Measurements from ENCODE around the gene SETX. TPM values are rescaled to one million over a fixed set of nuclear protein-coding genes. Genes with fewer than 3 reads are reported as not detected.

Gene SETX
- total RNA-seq, 1 donor from 2014 or later: 59.3 TPM

GRCh38 chr9:132218208-132218607, 136.6 kb downstream of the SETX start:
- no peak overlapping the region for H3K27ac ChIP-seq
- peaks cover 5% of the 10 kb centered on the region for H3K4me1 ChIP-seq
- H3K9me3 ChIP-seq: no peaks in the 10 kb centered on the region
- DNase-seq (no peak), ATAC-seq (no peak)
- no peaks in the 10 kb centered on the region for H3K36me3 ChIP-seq
- intact Hi-C loops (cut with DNase I): no loop called here
- no peak overlapping the region for H3K4me3 ChIP-seq
- H3K27me3 ChIP-seq (ENCODE audit: low read depth): no peaks in the 10 kb centered on the region
- TF ChIP-seq CTCF (IDR thresholded peaks at IDR 0.05): no peak

- peak; percentile 22 to 70 for ATAC-seq
- Histone ChIP-seq H3K4me1 (peaks cover 5% of the 10 kb centered on the region), H3K27me3 (ENCODE audit: low read depth) (no peaks in the 10 kb centered on the region), H3K36me3 (no peaks in the 10 kb centered on the region), H3K4me3 (no peak overlapping the region), H3K9me3 (no peaks in the 10 kb centered on the region), H3K27ac (no peak overlapping the region)
- intact Hi-C loops (cut with DNase I): no loop called here
- DNase-seq: peak; percentile 71
- TF ChIP-seq CTCF (IDR thresholded peaks at IDR 0.05): no peak
Observed at GRCh38 chr9:132216861-132217619, 137.7 kb downstream of the SETX start.

GRCh38 chr9:132214027-132214622, 140.7 kb downstream of the SETX start:
- peak; percentile 90 to 96 for ATAC-seq
- no peaks in the 10 kb centered on the region for H3K9me3 ChIP-seq
- H3K36me3 ChIP-seq: no peaks in the 10 kb centered on the region
- no peaks in the 10 kb centered on the region for H3K27me3 ChIP-seq (ENCODE audit: low read depth)
- DNase-seq: peak; percentile 73
- no peak overlapping the region for H3K27ac ChIP-seq
- intact Hi-C loops (cut with DNase I): no loop called here
- H3K4me1 ChIP-seq: peaks cover 5% of the 10 kb centered on the region
- H3K4me3 ChIP-seq: no peak overlapping the region
- TF ChIP-seq CTCF (IDR thresholded peaks at IDR 0.05): no peak

GRCh38 chr9:132211570-132211969, 143.2 kb downstream of the SETX start:
- DNase-seq (no peak), ATAC-seq (no peak)
- intact Hi-C loops (cut with DNase I): no loop called here
- Histone ChIP-seq H3K4me1 (peaks cover 5% of the 10 kb centered on the region), H3K27me3 (ENCODE audit: low read depth) (no peaks in the 10 kb centered on the region), H3K27ac (no peak overlapping the region), H3K36me3 (no peaks in the 10 kb centered on the region), H3K4me3 (no peak overlapping the region), H3K9me3 (no peaks in the 10 kb centered on the region)
- no peak for TF ChIP-seq CTCF (IDR thresholded peaks at IDR 0.05)

Other genes with a start within 250 kb of the SETX start
- gene NTNG2, start 192.9 kb downstream of the SETX start, total RNA-seq: 5.0 TPM
- 12.3 TPM for gene TTF1, start 51.9 kb upstream of the SETX start, total RNA-seq
- gene CFAP77, start 55.2 kb upstream of the SETX start, total RNA-seq: 3.7 TPM
- not detected for gene BARHL1, start 227.6 kb upstream of the SETX start, total RNA-seq

Data from lower lobe of right lung (tissue), 2 donors.